ENCODE data around the gene RNLS. TPM values are rescaled to one million over a fixed set of nuclear protein-coding genes. Genes with fewer than 3 reads are reported as not detected.

The RNLS gene
- total RNA-seq, 1 experiment from 2014 or later: 8.7 TPM

DNA sequence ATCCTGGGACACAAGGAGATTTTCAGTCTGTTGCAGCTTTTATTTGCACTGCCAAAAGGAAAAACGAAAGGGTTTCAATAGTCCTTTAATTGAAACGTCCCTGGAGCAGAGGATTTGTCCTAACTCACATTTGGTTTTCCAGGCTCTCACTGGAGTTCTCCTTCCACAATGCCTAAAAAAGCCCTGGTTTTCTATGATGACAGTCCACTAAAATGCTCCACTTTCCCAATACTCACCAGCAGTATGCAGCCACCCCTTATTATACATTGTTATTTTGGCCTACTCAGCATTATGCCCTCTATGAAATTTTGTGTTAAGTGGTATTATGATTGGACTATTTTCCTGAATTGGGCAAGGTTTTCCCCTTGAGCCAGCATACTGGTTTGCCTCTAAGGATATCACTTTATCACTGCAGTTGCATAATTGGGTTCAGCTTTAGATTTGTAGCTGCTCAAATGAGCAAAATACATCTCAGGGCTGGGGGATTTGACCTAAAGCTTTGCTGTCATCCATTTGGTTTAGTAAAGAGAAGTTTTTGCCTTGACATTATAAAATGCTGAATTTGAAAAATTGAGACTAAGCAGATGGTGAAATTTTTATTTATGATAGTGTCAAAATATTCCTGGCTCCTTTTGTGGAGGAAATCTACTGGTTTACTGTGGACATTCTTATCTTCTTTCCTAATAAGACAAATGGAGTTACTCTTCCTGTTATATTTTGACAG is 239.2 kb downstream of the RNLS start (continued):
- TF ChIP-seq ZNF219 (CRISPR knock-in tag; IDR thresholded peaks at IDR 0.05; ENCODE audit: borderline replicate concordance) (no peak), TCF7 (CRISPR knock-in tag; IDR thresholded peaks at IDR 0.05; ENCODE audit: low read depth) (no peak)
- TF ChIP-seq, protein P1, sequence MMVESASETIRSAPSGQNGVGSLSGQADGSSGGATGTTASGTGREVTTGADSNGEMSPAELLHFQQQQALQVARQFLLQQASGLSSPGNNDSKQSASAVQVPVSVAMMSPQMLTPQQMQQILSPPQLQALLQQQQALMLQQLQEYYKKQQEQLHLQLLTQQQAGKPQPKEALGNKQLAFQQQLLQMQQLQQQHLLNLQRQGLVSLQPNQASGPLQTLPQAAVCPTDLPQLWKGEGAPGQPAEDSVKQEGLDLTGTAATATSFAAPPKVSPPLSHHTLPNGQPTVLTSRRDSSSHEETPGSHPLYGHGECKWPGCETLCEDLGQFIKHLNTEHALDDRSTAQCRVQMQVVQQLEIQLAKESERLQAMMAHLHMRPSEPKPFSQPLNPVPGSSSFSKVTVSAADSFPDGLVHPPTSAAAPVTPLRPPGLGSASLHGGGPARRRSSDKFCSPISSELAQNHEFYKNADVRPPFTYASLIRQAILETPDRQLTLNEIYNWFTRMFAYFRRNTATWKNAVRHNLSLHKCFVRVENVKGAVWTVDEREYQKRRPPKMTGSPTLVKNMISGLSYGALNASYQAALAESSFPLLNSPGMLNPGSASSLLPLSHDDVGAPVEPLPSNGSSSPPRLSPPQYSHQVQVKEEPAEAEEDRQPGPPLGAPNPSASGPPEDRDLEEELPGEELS (CRISPR knock-in tag; IDR thresholded peaks at IDR 0.05): no peak

DNA sequence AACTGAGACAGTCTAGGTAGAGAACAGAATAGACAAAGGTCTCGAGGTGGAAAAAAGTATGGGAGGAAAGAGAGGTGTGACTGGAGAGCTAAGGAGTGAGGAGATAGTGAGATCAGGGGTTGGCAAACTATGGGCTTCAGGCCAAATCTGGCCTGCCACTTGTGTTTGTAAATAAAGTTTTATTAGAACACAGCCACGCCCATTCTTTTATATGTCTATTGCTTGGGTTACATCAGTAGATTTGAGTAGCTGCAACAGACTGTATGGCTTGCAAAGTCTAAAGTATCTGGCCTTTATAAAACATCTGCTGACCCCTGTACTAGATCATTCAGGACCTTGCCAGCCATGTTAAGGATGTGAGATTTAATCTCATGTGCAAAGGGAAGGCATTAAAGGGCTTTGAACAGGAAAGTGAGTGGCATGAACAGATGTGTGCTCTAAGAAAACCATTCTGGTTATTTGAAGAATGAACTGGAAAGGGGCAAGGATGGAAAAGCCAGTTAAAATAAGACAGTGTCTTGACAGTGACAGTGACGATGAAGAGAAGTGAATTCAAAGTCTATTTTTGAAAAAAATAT is 240.3 kb downstream of the RNLS start:
- Mint-ChIP-seq H3K9me3 (peaks cover 3% of the 10 kb centered on the region; the same call in 1 of the 2 replicates), H3K4me3 (no peak overlapping the region), H3K36me3 (no peaks in the 10 kb centered on the region), H3K27me3 (ENCODE audit: low read depth) (no peaks in the 10 kb centered on the region), H3K4me1 (peaks cover 46% of the 10 kb centered on the region), H3K27ac (no peak overlapping the region)
- CTCF ChIA-PET: no interaction called here
- POLR2A ChIA-PET: no interaction called here
- DNase-seq (ENCODE audit: low spot score): no peak
- ATAC-seq: no peak
- TF ChIP-seq, protein P2, sequence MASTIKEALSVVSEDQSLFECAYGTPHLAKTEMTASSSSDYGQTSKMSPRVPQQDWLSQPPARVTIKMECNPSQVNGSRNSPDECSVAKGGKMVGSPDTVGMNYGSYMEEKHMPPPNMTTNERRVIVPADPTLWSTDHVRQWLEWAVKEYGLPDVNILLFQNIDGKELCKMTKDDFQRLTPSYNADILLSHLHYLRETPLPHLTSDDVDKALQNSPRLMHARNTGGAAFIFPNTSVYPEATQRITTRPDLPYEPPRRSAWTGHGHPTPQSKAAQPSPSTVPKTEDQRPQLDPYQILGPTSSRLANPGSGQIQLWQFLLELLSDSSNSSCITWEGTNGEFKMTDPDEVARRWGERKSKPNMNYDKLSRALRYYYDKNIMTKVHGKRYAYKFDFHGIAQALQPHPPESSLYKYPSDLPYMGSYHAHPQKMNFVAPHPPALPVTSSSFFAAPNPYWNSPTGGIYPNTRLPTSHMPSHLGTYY (CRISPR knock-in tag; IDR thresholded peaks at IDR 0.05): no peak
- TF ChIP-seq EMX1 (CRISPR knock-in tag; IDR thresholded peaks at IDR 0.05) (no peak), SMAD3 (CRISPR knock-in tag; IDR thresholded peaks at IDR 0.05; ENCODE audit: borderline replicate concordance) (no peak), CREM (CRISPR knock-in tag; IDR thresholded peaks at IDR 0.05) (no peak), ESRRA (CRISPR knock-in tag; IDR thresholded peaks at IDR 0.05; ENCODE audit: borderline replicate concordance) (no peak), ZNF232 (CRISPR knock-in tag; IDR thresholded peaks at IDR 0.05) (no peak), ZNF263 (CRISPR knock-in tag; IDR thresholded peaks at IDR 0.05; ENCODE audit: low read depth) (no peak), ATF1 (CRISPR knock-in tag; IDR thresholded peaks at IDR 0.05) (no peak), MYBL2 (CRISPR knock-in tag; IDR thresholded peaks at IDR 0.05) (no peak), JUN (CRISPR knock-in tag; IDR thresholded peaks at IDR 0.05) (no peak)
- TF ChIP-seq, protein P3, sequence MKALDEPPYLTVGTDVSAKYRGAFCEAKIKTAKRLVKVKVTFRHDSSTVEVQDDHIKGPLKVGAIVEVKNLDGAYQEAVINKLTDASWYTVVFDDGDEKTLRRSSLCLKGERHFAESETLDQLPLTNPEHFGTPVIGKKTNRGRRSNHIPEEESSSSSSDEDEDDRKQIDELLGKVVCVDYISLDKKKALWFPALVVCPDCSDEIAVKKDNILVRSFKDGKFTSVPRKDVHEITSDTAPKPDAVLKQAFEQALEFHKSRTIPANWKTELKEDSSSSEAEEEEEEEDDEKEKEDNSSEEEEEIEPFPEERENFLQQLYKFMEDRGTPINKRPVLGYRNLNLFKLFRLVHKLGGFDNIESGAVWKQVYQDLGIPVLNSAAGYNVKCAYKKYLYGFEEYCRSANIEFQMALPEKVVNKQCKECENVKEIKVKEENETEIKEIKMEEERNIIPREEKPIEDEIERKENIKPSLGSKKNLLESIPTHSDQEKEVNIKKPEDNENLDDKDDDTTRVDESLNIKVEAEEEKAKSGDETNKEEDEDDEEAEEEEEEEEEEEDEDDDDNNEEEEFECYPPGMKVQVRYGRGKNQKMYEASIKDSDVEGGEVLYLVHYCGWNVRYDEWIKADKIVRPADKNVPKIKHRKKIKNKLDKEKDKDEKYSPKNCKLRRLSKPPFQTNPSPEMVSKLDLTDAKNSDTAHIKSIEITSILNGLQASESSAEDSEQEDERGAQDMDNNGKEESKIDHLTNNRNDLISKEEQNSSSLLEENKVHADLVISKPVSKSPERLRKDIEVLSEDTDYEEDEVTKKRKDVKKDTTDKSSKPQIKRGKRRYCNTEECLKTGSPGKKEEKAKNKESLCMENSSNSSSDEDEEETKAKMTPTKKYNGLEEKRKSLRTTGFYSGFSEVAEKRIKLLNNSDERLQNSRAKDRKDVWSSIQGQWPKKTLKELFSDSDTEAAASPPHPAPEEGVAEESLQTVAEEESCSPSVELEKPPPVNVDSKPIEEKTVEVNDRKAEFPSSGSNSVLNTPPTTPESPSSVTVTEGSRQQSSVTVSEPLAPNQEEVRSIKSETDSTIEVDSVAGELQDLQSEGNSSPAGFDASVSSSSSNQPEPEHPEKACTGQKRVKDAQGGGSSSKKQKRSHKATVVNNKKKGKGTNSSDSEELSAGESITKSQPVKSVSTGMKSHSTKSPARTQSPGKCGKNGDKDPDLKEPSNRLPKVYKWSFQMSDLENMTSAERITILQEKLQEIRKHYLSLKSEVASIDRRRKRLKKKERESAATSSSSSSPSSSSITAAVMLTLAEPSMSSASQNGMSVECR (CRISPR knock-in tag; IDR thresholded peaks at IDR 0.05; ENCODE audit: borderline replicate concordance): no peak
- TF ChIP-seq, protein P4, sequence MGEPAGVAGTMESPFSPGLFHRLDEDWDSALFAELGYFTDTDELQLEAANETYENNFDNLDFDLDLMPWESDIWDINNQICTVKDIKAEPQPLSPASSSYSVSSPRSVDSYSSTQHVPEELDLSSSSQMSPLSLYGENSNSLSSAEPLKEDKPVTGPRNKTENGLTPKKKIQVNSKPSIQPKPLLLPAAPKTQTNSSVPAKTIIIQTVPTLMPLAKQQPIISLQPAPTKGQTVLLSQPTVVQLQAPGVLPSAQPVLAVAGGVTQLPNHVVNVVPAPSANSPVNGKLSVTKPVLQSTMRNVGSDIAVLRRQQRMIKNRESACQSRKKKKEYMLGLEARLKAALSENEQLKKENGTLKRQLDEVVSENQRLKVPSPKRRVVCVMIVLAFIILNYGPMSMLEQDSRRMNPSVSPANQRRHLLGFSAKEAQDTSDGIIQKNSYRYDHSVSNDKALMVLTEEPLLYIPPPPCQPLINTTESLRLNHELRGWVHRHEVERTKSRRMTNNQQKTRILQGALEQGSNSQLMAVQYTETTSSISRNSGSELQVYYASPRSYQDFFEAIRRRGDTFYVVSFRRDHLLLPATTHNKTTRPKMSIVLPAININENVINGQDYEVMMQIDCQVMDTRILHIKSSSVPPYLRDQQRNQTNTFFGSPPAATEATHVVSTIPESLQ (CRISPR knock-in tag; IDR thresholded peaks at IDR 0.05): no peak
- TF ChIP-seq, protein P5, sequence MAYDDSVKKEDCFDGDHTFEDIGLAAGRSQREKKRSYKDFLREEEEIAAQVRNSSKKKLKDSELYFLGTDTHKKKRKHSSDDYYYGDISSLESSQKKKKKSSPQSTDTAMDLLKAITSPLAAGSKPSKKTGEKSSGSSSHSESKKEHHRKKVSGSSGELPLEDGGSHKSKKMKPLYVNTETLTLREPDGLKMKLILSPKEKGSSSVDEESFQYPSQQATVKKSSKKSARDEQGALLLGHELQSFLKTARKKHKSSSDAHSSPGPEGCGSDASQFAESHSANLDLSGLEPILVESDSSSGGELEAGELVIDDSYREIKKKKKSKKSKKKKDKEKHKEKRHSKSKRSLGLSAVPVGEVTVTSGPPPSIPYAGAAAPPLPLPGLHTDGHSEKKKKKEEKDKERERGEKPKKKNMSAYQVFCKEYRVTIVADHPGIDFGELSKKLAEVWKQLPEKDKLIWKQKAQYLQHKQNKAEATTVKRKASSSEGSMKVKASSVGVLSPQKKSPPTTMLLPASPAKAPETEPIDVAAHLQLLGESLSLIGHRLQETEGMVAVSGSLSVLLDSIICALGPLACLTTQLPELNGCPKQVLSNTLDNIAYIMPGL (CRISPR knock-in tag; IDR thresholded peaks at IDR 0.05): no peak
- TF ChIP-seq, protein P6, sequence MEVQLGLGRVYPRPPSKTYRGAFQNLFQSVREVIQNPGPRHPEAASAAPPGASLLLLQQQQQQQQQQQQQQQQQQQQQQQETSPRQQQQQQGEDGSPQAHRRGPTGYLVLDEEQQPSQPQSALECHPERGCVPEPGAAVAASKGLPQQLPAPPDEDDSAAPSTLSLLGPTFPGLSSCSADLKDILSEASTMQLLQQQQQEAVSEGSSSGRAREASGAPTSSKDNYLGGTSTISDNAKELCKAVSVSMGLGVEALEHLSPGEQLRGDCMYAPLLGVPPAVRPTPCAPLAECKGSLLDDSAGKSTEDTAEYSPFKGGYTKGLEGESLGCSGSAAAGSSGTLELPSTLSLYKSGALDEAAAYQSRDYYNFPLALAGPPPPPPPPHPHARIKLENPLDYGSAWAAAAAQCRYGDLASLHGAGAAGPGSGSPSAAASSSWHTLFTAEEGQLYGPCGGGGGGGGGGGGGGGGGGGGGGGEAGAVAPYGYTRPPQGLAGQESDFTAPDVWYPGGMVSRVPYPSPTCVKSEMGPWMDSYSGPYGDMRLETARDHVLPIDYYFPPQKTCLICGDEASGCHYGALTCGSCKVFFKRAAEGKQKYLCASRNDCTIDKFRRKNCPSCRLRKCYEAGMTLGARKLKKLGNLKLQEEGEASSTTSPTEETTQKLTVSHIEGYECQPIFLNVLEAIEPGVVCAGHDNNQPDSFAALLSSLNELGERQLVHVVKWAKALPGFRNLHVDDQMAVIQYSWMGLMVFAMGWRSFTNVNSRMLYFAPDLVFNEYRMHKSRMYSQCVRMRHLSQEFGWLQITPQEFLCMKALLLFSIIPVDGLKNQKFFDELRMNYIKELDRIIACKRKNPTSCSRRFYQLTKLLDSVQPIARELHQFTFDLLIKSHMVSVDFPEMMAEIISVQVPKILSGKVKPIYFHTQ (CRISPR knock-in tag; IDR thresholded peaks at IDR 0.05): no peak
- TF ChIP-seq, protein P7, sequence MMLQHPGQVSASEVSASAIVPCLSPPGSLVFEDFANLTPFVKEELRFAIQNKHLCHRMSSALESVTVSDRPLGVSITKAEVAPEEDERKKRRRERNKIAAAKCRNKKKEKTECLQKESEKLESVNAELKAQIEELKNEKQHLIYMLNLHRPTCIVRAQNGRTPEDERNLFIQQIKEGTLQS (CRISPR knock-in tag; conservative IDR thresholded peaks at IDR 0.05): no peak
- TF ChIP-seq, protein P8, sequence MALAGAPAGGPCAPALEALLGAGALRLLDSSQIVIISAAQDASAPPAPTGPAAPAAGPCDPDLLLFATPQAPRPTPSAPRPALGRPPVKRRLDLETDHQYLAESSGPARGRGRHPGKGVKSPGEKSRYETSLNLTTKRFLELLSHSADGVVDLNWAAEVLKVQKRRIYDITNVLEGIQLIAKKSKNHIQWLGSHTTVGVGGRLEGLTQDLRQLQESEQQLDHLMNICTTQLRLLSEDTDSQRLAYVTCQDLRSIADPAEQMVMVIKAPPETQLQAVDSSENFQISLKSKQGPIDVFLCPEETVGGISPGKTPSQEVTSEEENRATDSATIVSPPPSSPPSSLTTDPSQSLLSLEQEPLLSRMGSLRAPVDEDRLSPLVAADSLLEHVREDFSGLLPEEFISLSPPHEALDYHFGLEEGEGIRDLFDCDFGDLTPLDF (CRISPR knock-in tag; IDR thresholded peaks at IDR 0.05): no peak

All from WTC11 (cell line).